ENCODE results near the gene GRB14. TPM values are rescaled to one million over a fixed set of nuclear protein-coding genes. Genes with fewer than 3 reads are reported as not detected.

The GRB14 gene
- total and polyA plus RNA-seq, 2 of the 13 experiments (the other 11 are each of a cell fraction or from before 2014, with no cell fraction given), result 4.6 to 5.8 TPM

- TF ChIP-seq, protein P1, sequence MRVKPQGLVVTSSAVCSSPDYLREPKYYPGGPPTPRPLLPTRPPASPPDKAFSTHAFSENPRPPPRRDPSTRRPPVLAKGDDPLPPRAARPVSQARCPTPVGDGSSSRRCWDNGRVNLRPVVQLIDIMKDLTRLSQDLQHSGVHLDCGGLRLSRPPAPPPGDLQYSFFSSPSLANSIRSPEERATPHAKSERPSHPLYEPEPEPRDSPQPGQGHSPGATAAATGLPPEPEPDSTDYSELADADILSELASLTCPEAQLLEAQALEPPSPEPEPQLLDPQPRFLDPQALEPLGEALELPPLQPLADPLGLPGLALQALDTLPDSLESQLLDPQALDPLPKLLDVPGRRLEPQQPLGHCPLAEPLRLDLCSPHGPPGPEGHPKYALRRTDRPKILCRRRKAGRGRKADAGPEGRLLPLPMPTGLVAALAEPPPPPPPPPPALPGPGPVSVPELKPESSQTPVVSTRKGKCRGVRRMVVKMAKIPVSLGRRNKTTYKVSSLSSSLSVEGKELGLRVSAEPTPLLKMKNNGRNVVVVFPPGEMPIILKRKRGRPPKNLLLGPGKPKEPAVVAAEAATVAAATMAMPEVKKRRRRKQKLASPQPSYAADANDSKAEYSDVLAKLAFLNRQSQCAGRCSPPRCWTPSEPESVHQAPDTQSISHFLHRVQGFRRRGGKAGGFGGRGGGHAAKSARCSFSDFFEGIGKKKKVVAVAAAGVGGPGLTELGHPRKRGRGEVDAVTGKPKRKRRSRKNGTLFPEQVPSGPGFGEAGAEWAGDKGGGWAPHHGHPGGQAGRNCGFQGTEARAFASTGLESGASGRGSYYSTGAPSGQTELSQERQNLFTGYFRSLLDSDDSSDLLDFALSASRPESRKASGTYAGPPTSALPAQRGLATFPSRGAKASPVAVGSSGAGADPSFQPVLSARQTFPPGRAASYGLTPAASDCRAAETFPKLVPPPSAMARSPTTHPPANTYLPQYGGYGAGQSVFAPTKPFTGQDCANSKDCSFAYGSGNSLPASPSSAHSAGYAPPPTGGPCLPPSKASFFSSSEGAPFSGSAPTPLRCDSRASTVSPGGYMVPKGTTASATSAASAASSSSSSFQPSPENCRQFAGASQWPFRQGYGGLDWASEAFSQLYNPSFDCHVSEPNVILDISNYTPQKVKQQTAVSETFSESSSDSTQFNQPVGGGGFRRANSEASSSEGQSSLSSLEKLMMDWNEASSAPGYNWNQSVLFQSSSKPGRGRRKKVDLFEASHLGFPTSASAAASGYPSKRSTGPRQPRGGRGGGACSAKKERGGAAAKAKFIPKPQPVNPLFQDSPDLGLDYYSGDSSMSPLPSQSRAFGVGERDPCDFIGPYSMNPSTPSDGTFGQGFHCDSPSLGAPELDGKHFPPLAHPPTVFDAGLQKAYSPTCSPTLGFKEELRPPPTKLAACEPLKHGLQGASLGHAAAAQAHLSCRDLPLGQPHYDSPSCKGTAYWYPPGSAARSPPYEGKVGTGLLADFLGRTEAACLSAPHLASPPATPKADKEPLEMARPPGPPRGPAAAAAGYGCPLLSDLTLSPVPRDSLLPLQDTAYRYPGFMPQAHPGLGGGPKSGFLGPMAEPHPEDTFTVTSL (CRISPR knock-in tag; IDR thresholded peaks at IDR 0.05; ENCODE audit: borderline replicate concordance), result no peak
- TF ChIP-seq RFXANK (CRISPR knock-in tag; IDR thresholded peaks at IDR 0.05), result no peak
- TF ChIP-seq PRMT3 (CRISPR knock-in tag; IDR thresholded peaks at IDR 0.05; ENCODE audit: borderline replicate concordance, low read depth), result no peak
- no peak for TF ChIP-seq ZBTB25 (CRISPR knock-in tag; IDR thresholded peaks at IDR 0.05)
- TF ChIP-seq SP4 (CRISPR knock-in tag; IDR thresholded peaks at IDR 0.05), result peak; percentile 64; the same call in 1 of the 2 replicates
- peak; percentile 75 for TF ChIP-seq ZBTB7A (CRISPR knock-in tag; IDR thresholded peaks at IDR 0.05)
- TF ChIP-seq RBAK (CRISPR knock-in tag; IDR thresholded peaks at IDR 0.05), result no peak
- TF ChIP-seq ZSCAN31 (CRISPR knock-in tag; IDR thresholded peaks at IDR 0.05; ENCODE audit: low read depth), result no peak
- TF ChIP-seq, protein P2, sequence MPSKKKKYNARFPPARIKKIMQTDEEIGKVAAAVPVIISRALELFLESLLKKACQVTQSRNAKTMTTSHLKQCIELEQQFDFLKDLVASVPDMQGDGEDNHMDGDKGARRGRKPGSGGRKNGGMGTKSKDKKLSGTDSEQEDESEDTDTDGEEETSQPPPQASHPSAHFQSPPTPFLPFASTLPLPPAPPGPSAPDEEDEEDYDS (CRISPR knock-in tag; IDR thresholded peaks at IDR 0.05), result no peak
- peak; percentile 80; the same call in 1 of the 2 replicates for TF ChIP-seq PAX8 (CRISPR knock-in tag; IDR thresholded peaks at IDR 0.05; ENCODE audit: borderline replicate concordance)
- TF ChIP-seq, protein P3, sequence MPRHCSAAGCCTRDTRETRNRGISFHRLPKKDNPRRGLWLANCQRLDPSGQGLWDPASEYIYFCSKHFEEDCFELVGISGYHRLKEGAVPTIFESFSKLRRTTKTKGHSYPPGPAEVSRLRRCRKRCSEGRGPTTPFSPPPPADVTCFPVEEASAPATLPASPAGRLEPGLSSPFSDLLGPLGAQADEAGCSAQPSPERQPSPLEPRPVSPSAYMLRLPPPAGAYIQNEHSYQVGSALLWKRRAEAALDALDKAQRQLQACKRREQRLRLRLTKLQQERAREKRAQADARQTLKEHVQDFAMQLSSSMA (CRISPR knock-in tag; IDR thresholded peaks at IDR 0.05), result no peak
- 0 out of 2 replicates have a peak, but pooled peaks have one; percentile 37 for TF ChIP-seq RNF2 (conservative IDR thresholded peaks at IDR 0.05; ENCODE audit: low read depth)
- TF ChIP-seq ZNF329 (CRISPR knock-in tag; IDR thresholded peaks at IDR 0.05; ENCODE audit: low read depth), result no peak
- TF ChIP-seq ZBTB8A (CRISPR knock-in tag; IDR thresholded peaks at IDR 0.05; ENCODE audit: borderline replicate concordance, low read depth), result no peak
- TF ChIP-seq ZIK1 (CRISPR knock-in tag; IDR thresholded peaks at IDR 0.05; ENCODE audit: borderline replicate concordance, low read depth), result peak; percentile 56; the same call in 1 of the 2 replicates
- TF ChIP-seq ZSCAN9 (CRISPR knock-in tag; IDR thresholded peaks at IDR 0.05; ENCODE audit: borderline replicate concordance), result no peak
- no peak for TF ChIP-seq WIZ (CRISPR knock-in tag; IDR thresholded peaks at IDR 0.05)
- TF ChIP-seq HNRNPL (IDR thresholded peaks at IDR 0.05; ENCODE audit: low read depth, low read length), result peak; percentile 75; the same call in 1 of the 2 replicates
- TF ChIP-seq ZNF317 (CRISPR knock-in tag; IDR thresholded peaks at IDR 0.05), result no peak
Measured at GRCh38 chr2:164620873-164621763, at the start of gene GRB14 (continued).
